Thyroid gland (tissue), 4 donors: ENCODE results near the gene C4orf50. TPM values are rescaled to one million over a fixed set of nuclear protein-coding genes. Genes with fewer than 3 reads are reported as not detected.
A peak's percentile ranks its signal among the peaks of the same experiment; 100 is the strongest.

Source experiments
- DNase-seq, 2 donors: peaks; one replicate each; pipeline ENCODE4 v3.0.0-alpha.2; 2019
- H3K27ac ChIP-seq, 3 donors: fragments of 200-600 bp; sonication (generic); 1 replicate in 2 of 3; 2 replicates in 1 of 3; pipeline ENCODE4 v1.5.1; 2016 to 2019; ENCODE audit warnings: mild to moderate bottlenecking in 1 of 3, moderate library complexity in 1 of 3
- H3K27me3 ChIP-seq: fragments of 200-600 bp; sonication (generic); one replicate; pipeline ENCODE4 v1.5.1; 2019
- H3K36me3 ChIP-seq, 2 donors: fragments of 200-600 bp; sonication (generic); one replicate each; pipeline ENCODE4 v1.5.1; 2016 to 2019
- H3K4me1 ChIP-seq, 2 donors: fragments of 200-600 bp; sonication (generic); one replicate each; pipeline ENCODE4 v1.5.1; 2017 to 2019
- H3K4me3 ChIP-seq, 3 donors: fragments of 200-600 bp; sonication (generic); replicated peaks in 1 of 3; 1 replicate in 2 of 3; 2 replicates in 1 of 3; pipeline ENCODE4 v1.5.1; 2016; ENCODE audit warnings: mild to moderate bottlenecking in 1 of 3
- H3K9me3 ChIP-seq: fragments of 200-600 bp; sonication (generic); one replicate; pipeline ENCODE4 v1.5.1; 2017
- CTCF ChIP-seq, 6 experiments: fragments of 200-600 bp in 3 of 6; fragments of 450-650 bp in 3 of 6; sonication (generic) in 3 of 6; IDR thresholded peaks; one replicate each; pipeline ENCODE4 v1.5.1; 2016 to 2019; ENCODE audit warnings: antibody characterized with exemption in 6 of 6, mild to moderate bottlenecking in 2 of 6, inconsistent platforms in 1 of 6, moderate library complexity in 1 of 6
- POLR2A ChIP-seq, 2 donors: fragments of 450-650 bp; IDR thresholded peaks; one replicate each; pipeline ENCODE4 v1.6.1; 2017; ENCODE audit warnings: antibody characterized with exemption in 2 of 2, mild to moderate bottlenecking in 2 of 2, moderate library complexity in 1 of 2
- WGBS, 2 donors: methylation state at CpG; one replicate each; pipeline ENCODE4 v1.1.5; 2017; 5-methylcytosine and 5-hydroxymethylcytosine counted together
- intact Hi-C: fragments of 100-400 bp; cut with DNase I; formaldehyde crosslinking; loops from one replicate; pipeline ENCODE4 v1.15.1; 2023
- total RNA-seq, 4 donors: library from RNA; depleted of rRNA; stranded (reverse); fragments of >200 nt; gene quantifications; one replicate each; pipeline ENCODE4 v1.2.3, GENCODE V29; 2016

Gene C4orf50
- total RNA-seq, 4 donors from 2014 or later, result 0.11 to 0.15 (median 0.13) TPM; not detected in 1

DNA sequence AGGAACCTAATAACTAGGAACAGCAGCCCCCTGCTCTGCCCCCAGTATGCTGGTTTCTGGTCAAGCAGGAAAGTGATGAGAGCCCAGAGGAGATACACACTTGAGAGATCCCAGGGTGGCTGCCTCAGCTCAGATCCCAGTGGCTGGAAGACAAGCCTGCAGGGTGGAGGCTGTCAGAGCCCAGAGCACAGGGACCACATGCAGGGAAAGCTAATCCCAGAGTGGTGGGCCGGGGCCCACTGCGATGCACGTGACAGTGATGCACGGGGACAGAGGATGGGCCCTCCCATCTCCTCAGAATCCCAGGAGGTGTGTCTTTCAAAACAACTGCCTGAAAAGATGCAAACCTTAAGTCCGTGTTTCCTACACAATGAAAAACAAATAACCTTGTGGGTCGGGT is 96.2 kb downstream of the C4orf50 start:
- no peak overlapping the region for H3K27ac ChIP-seq
- 31 to 38% methylated on average over 5 to 6 of the region's 6 CpGs for WGBS, 2 donors
- DNase-seq, result no peak
- no peaks in the 10 kb centered on the region for H3K9me3 ChIP-seq
- TF ChIP-seq CTCF (IDR thresholded peaks at IDR 0.05) (no peak), POLR2A (IDR thresholded peaks at IDR 0.05) (no peak)
- intact Hi-C loops, result no loop called here
- no peaks in the 10 kb centered on the region for H3K27me3 ChIP-seq
- no peak overlapping the region for H3K4me3 ChIP-seq
- no peaks in the 10 kb centered on the region for H3K4me1 ChIP-seq
- no peaks in the 10 kb centered on the region for H3K36me3 ChIP-seq

GRCh38 chr4:5921101-5921980 is 96.9 kb downstream of the C4orf50 start:
- Histone ChIP-seq H3K9me3 (no peaks in the 10 kb centered on the region), H3K27ac (no peak overlapping the region), H3K36me3 (no peaks in the 10 kb centered on the region), H3K4me1 (no peaks in the 10 kb centered on the region), H3K27me3 (no peaks in the 10 kb centered on the region), H3K4me3 (no peak overlapping the region)
- intact Hi-C loops, result no loop called here
- no peak for DNase-seq
- 30 to 35% methylated on average over 12 to 15 of the region's 16 CpGs for WGBS, 2 donors
- TF ChIP-seq POLR2A (IDR thresholded peaks at IDR 0.05) (no peak), CTCF (IDR thresholded peaks at IDR 0.05) (no peak)

- Histone ChIP-seq H3K27me3 (no peaks in the 10 kb centered on the region), H3K36me3 (no peaks in the 10 kb centered on the region), H3K4me3 (no peak overlapping the region), H3K9me3 (no peaks in the 10 kb centered on the region), H3K27ac (no peak overlapping the region), H3K4me1 (no peaks in the 10 kb centered on the region)
- intact Hi-C loops, result no loop called here
- WGBS, 2 donors, result 77 to 93% methylated on average over 6 to 7 of the region's 7 CpGs
- no peak for DNase-seq
- no peak for TF ChIP-seq CTCF (IDR thresholded peaks at IDR 0.05)
- no peak for TF ChIP-seq POLR2A (IDR thresholded peaks at IDR 0.05)
Measured at GRCh38 chr4:5919571-5919970, 98.7 kb downstream of the C4orf50 start.

GRCh38 chr4:5919044-5919443 is 99.2 kb downstream of the C4orf50 start:
- no peak for DNase-seq
- Histone ChIP-seq H3K36me3 (no peaks in the 10 kb centered on the region), H3K27me3 (no peaks in the 10 kb centered on the region), H3K27ac (no peak overlapping the region), H3K9me3 (no peaks in the 10 kb centered on the region), H3K4me1 (no peaks in the 10 kb centered on the region), H3K4me3 (no peak overlapping the region)
- WGBS, 2 donors, result 87 to 90% methylated on average over 6 of the region's 8 CpGs
- intact Hi-C loops, result no loop called here
- TF ChIP-seq POLR2A (IDR thresholded peaks at IDR 0.05), result no peak
- no peak for TF ChIP-seq CTCF (IDR thresholded peaks at IDR 0.05)

DNA sequence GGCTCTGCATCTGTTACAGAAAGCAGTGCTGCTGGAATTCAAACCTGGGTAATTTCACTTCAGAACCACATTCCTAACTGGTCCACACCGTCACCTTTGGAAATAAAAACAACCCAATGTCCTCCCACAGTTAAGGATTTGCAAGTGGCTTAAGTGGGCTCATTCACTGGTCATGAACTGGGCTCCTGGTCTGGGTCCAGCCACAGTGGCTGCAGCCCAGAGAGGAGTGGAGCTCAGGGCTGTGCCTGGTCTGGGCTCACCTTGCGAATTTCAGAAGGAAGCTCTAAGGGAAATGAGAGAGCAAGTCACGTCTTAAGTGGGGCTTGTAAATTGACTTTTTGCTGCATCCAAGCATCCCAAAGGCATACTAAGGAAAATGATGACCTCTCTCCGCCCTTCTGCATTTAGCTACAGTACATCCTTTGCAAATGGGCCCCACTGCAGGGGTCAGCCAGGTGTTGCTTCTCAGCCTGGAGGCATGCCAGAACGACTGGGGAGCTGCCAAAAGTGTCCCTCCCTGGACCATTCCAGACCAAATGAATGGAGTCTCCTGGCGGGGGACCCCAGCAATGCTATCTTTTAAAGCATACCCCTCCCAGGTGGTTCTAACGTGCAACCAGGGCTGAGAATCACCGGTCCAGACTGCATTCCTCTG is 99.8 kb downstream of the C4orf50 start:
- Histone ChIP-seq H3K4me3 (no peak overlapping the region), H3K36me3 (no peaks in the 10 kb centered on the region), H3K27ac (no peak overlapping the region), H3K27me3 (no peaks in the 10 kb centered on the region), H3K4me1 (no peaks in the 10 kb centered on the region), H3K9me3 (no peaks in the 10 kb centered on the region)
- TF ChIP-seq CTCF (IDR thresholded peaks at IDR 0.05) (no peak), POLR2A (IDR thresholded peaks at IDR 0.05) (no peak)
- intact Hi-C loops, result no loop called here
- 24 to 35% methylated on average over 8 of the region's 8 CpGs for WGBS, 2 donors
- DNase-seq, result peak; percentile 70 to 73
